Thoracic aorta (tissue), 2 donors: ENCODE results near the gene RHOU. TPM values are rescaled to one million over a fixed set of nuclear protein-coding genes. Genes with fewer than 3 reads are reported as not detected.

ENCODE experiments used
- ATAC-seq: fragments of 150-250 bp; one replicate; pipeline ENCODE4 v1.8.0; 2017; ENCODE audit warnings: low read depth; ENCODE audit not compliant: insufficient number of reproducible peaks, low FRiP score
- DNase-seq: peaks from one replicate; pipeline ENCODE4 v3.0.0-alpha.2; 2020; ENCODE audit warnings: low spot score
- H3K27ac ChIP-seq, 2 donors: fragments of 200-600 bp; sonication (generic); 1 replicate in 1 of 2; 2 replicates in 1 of 2; pipeline ENCODE4 v1.5.1; 2016; ENCODE audit warnings: mild to moderate bottlenecking in 2 of 2, moderate library complexity in 2 of 2
- H3K27me3 ChIP-seq: fragments of 200-600 bp; sonication (generic); replicated peaks from 2 replicates; pipeline ENCODE4 v1.6.0; 2016; ENCODE audit warnings: mild to moderate bottlenecking; ENCODE audit not compliant: insufficient read depth
- H3K36me3 ChIP-seq: fragments of 200-600 bp; sonication (generic); one replicate; pipeline ENCODE4 v1.5.1; 2016
- H3K4me1 ChIP-seq, 2 donors: fragments of 200-600 bp; sonication (generic); 1 replicate in 1 of 2; 2 replicates in 1 of 2; pipeline versions ENCODE4 v1.5.1 to v1.6.0; 2016; ENCODE audit warnings: low read depth in 2 of 2, mild to moderate bottlenecking in 1 of 2; ENCODE audit not compliant: control insufficient read depth in 1 of 2
- H3K4me3 ChIP-seq: fragments of 200-600 bp; sonication (generic); 2 replicates; pipeline ENCODE4 v1.5.1; 2016; ENCODE audit warnings: mild to moderate bottlenecking
- H3K9me3 ChIP-seq: fragments of 200-600 bp; sonication (generic); 2 replicates; pipeline ENCODE4 v1.5.1; 2016
- CTCF ChIP-seq: fragments of 200-600 bp; sonication (generic); IDR thresholded peaks from one replicate; pipeline ENCODE4 v1.5.1; 2019; ENCODE audit warnings: antibody characterized with exemption
- total RNA-seq, 2 donors: library from RNA; depleted of rRNA; stranded (reverse); fragments of >200 nt; gene quantifications; one replicate each; pipeline versions ENCODE4 v1.1.0 to v1.2.3, GENCODE V29; 2016

Gene RHOU
- total RNA-seq, 2 donors from 2014 or later, result 23.0 to 37.7 TPM

GRCh38 chr1:228748431-228748830, 13.2 kb downstream of the RHOU start:
- TF ChIP-seq CTCF, result no peak
- no peaks in the 10 kb centered on the region for H3K27me3 ChIP-seq
- H3K9me3 ChIP-seq, result no peaks in the 10 kb centered on the region
- H3K4me1 ChIP-seq, result peaks cover 0 to 2% of the 10 kb centered on the region in 2 donors
- H3K36me3 ChIP-seq, result peaks cover 21% of the 10 kb centered on the region
- H3K4me3 ChIP-seq, result no peak overlapping the region
- H3K27ac ChIP-seq, result no peak overlapping the region
- DNase-seq, result no peak
- ATAC-seq, result no peak

DNA sequence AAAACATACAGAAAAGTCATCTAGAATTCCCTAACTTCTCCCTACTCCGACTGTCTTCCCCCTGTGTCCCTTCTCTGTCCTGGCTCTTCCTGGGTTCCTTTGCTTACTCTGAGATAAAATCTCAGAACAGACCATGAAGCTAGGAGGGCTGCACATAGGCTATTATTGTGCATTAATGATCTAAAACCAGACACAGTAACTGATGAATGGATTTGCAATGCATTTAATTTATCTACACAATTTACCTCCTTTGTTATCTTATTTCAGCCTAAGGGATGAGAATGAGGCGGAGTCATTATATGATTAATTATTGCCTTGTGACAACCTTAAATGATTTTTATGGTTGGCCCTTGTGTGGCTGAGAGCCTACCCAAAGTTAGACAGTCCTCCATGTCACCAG, 14.5 kb downstream of the RHOU start:
- TF ChIP-seq CTCF, result no peak
- Histone ChIP-seq H3K27ac (no peak overlapping the region), H3K4me1 (peaks cover 9 to 15% of the 10 kb centered on the region in 2 donors), H3K36me3 (peaks cover 8% of the 10 kb centered on the region), H3K4me3 (no peak overlapping the region), H3K27me3 (no peaks in the 10 kb centered on the region), H3K9me3 (no peaks in the 10 kb centered on the region)
- ATAC-seq, result no peak
- DNase-seq, result no peak

- Histone ChIP-seq H3K27me3 (no peaks in the 10 kb centered on the region), H3K27ac (no peak overlapping the region), H3K4me3 (no peak overlapping the region), H3K4me1 (peaks cover 9 to 17% of the 10 kb centered on the region in 2 donors), H3K36me3 (no peaks in the 10 kb centered on the region), H3K9me3 (no peaks in the 10 kb centered on the region)
- ATAC-seq (no peak), DNase-seq (no peak)
- no peak for TF ChIP-seq CTCF
Measured at GRCh38 chr1:228750915-228751314, 15.6 kb downstream of the RHOU start.

- TF ChIP-seq CTCF, result no peak
Measured at GRCh38 chr1:228751360-228752098, 16.2 kb downstream of the RHOU start.

DNA sequence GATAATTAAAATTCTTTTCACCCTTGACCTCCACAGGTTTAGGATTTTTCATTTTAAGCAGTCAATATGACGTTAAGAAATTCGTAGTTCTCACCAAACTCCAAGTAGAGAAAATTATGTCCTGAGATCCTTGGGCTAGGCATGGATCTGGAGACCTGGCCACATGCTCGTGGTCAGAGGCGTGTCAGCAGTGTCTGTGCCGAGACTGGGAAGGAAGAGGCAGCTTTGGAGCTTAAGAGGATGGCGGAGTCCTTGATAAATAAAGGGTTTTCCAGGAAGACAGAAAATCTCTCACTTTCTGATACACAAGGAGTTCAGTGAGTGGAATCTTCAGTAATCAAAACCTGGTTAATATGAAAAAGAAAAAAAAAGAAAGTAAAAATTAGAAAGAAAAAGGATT, 17.0 kb downstream of the RHOU start:
- Histone ChIP-seq H3K4me3 (no peak overlapping the region), H3K36me3 (no peaks in the 10 kb centered on the region), H3K9me3 (no peaks in the 10 kb centered on the region), H3K4me1 (peaks cover 9 to 17% of the 10 kb centered on the region in 2 donors), H3K27me3 (no peaks in the 10 kb centered on the region), H3K27ac (no peak overlapping the region)
- DNase-seq (no peak), ATAC-seq (no peak)
- no peak for TF ChIP-seq CTCF

More at GRCh38 chr1:228751360-228752098, 16.2 kb downstream of the RHOU start:
- H3K36me3 ChIP-seq, result no peaks in the 10 kb centered on the region
- no peak for DNase-seq
- no peak overlapping the region for H3K27ac ChIP-seq
- H3K4me3 ChIP-seq, result no peak overlapping the region
- no peak for ATAC-seq
- H3K9me3 ChIP-seq, result no peaks in the 10 kb centered on the region
- peaks cover 9 to 17% of the 10 kb centered on the region in 2 donors for H3K4me1 ChIP-seq
- no peaks in the 10 kb centered on the region for H3K27me3 ChIP-seq
